Keratinocyte (primary cell): ENCODE measurements around the gene HLA-DPA1. TPM values are rescaled to one million over a fixed set of nuclear protein-coding genes. Genes with fewer than 3 reads are reported as not detected.

ENCODE experiments used
- DNase-seq: peaks from one replicate; pipeline ENCODE4 v3.0.0-alpha.2; 2011; ENCODE audit warnings: low read depth, missing footprints, low spot score
- FAIRE-seq: peaks from 2 replicates; lab custom pipeline; 2011; peaks lifted over from hg19 to GRCh38; lab: Jason Lieb, UNC
- H2AFZ ChIP-seq: 2 replicates; pipeline ENCODE4 v1.6.0; 2012; ENCODE audit warnings: low read length, control low read depth, inconsistent platforms; ENCODE audit not compliant: control insufficient read depth
- H3K27ac ChIP-seq: 2 replicates; pipeline ENCODE4 v1.5.1; 2011; ENCODE audit warnings: low read length; ENCODE audit not compliant: control insufficient read depth, insufficient read depth
- H3K27me3 ChIP-seq: 3 replicates; pipeline ENCODE4 v1.6.0; 2011; ENCODE audit warnings: low read length; ENCODE audit not compliant: control insufficient read depth, insufficient read depth; ENCODE audit errors: extremely low read depth
- H3K36me3 ChIP-seq, 2 experiments: 2 replicates in 1 of 2; 3 replicates in 1 of 2; pipeline ENCODE4 v1.5.1; 2011; ENCODE audit warnings: low read length in 2 of 2, mild to moderate bottlenecking in 1 of 2; ENCODE audit not compliant: control insufficient read depth in 2 of 2, insufficient read depth in 2 of 2; ENCODE audit errors: extremely low read depth in 1 of 2
- H3K4me1 ChIP-seq: 3 replicates; pipeline ENCODE4 v1.5.1; 2011; ENCODE audit warnings: low read length; ENCODE audit not compliant: control insufficient read depth, insufficient read depth; ENCODE audit errors: extremely low read depth
- H3K4me2 ChIP-seq: 3 replicates; pipeline ENCODE4 v1.6.0; 2011; ENCODE audit warnings: low read depth, low read length; ENCODE audit not compliant: control insufficient read depth, insufficient read depth; ENCODE audit errors: extremely low read depth
- H3K4me3 ChIP-seq, 3 experiments: fragments of 200-600 bp in 1 of 3; sonication (generic) in 1 of 3; 2 replicates in 2 of 3; 3 replicates in 1 of 3; pipeline ENCODE4 v1.5.1; 2011 to 2016; ENCODE audit warnings: low read length in 3 of 3, mild to moderate bottlenecking in 3 of 3, control low read depth in 2 of 3, inconsistent platforms in 1 of 3, low read depth in 1 of 3, mixed read lengths in 1 of 3, mixed run types in 1 of 3, moderate library complexity in 1 of 3; ENCODE audit not compliant: control insufficient read depth in 2 of 3, insufficient read depth in 2 of 3; ENCODE audit errors: extremely low read depth in 1 of 3
- H3K79me2 ChIP-seq: 2 replicates; pipeline ENCODE4 v1.6.0; 2012; ENCODE audit warnings: low read length; ENCODE audit not compliant: control insufficient read depth, insufficient read depth
- H3K9ac ChIP-seq: 3 replicates; pipeline ENCODE4 v1.6.0; 2011; ENCODE audit warnings: low read length; ENCODE audit not compliant: control insufficient read depth, insufficient read depth; ENCODE audit errors: extremely low read depth
- H3K9me1 ChIP-seq: 3 replicates; pipeline ENCODE4 v1.6.0; 2011; ENCODE audit warnings: low read length; ENCODE audit not compliant: control insufficient read depth, insufficient read depth; ENCODE audit errors: extremely low read depth
- H3K9me3 ChIP-seq: 2 replicates; pipeline ENCODE4 v1.5.1; 2012; ENCODE audit warnings: low read depth, low read length; ENCODE audit not compliant: control insufficient read depth
- H4K20me1 ChIP-seq: 3 replicates; pipeline ENCODE4 v1.6.0; 2011; ENCODE audit warnings: low read length; ENCODE audit not compliant: control insufficient read depth, insufficient read depth; ENCODE audit errors: extremely low read depth
- CTCF ChIP-seq, 3 experiments: IDR thresholded peaks in 1 of 3; conservative IDR thresholded peaks in 1 of 3; optimal IDR thresholded peaks in 1 of 3; 2 replicates in 2 of 3; 3 replicates in 1 of 3; pipeline versions ENCODE3 to v1.5.1; 2011; ENCODE audit warnings: low read length in 3 of 3, mild to moderate bottlenecking in 3 of 3, moderate library complexity in 2 of 3, control low read depth in 1 of 3, inconsistent platforms in 1 of 3; ENCODE audit not compliant: insufficient read depth in 2 of 3; ENCODE audit errors: extremely low read depth in 1 of 3
- EZH2 ChIP-seq: IDR thresholded peaks from one replicate; pipeline ENCODE4 v1.6.1; 2012; ENCODE audit warnings: inconsistent platforms, mild to moderate bottlenecking, low read length, moderate library complexity
- dilution Hi-C: fragments of 300-500 bp; cut with MboI; formaldehyde crosslinking; loops from one replicate; pipeline ENCODE4 v1.7.0; 2020; ENCODE audit warnings: low sequenced_read_pairs; ENCODE audit not compliant: extremely low pct_ligation_motif_present
- polyA plus RNA-seq, 5 experiments: library from polyadenylated mRNA; depleted of rRNA in 3 of 5; stranded (reverse) in 3 of 5; stranded (forward) in 1 of 5; unstranded in 1 of 5; fragments of >200 nt; gene quantifications; 1 replicate in 1 of 5; 2 replicates in 3 of 5; 3 replicates in 1 of 5; pipeline versions ENCODE4 v1.2.1 to v1.2.3, GENCODE V29; 2011 to 2012; ENCODE audit warnings: missing spikeins in 2 of 5, low read depth in 1 of 5, low replicate concordance in 1 of 5

The HLA-DPA1 gene
- polyA plus RNA-seq, 1 donor (not counting 4 experiments of a cell fraction or from before 2014, with no cell fraction given), result 0.09 TPM

GRCh38 chr6:33081098-33081824, 7.8 kb upstream of the HLA-DPA1 start:
- Histone ChIP-seq H3K4me1 (no peaks in the 10 kb centered on the region), H3K9me1 (no peaks in the 10 kb centered on the region), H3K27ac (no peak overlapping the region), H2AFZ (no peak overlapping the region), H3K79me2 (no peaks in the 10 kb centered on the region), H3K36me3 (no peaks in the 10 kb centered on the region), H3K9me3 (no peaks in the 10 kb centered on the region), H3K4me3 (no peak overlapping the region), H3K9ac (no peak overlapping the region), H4K20me1 (no peaks in the 10 kb centered on the region), H3K4me2 (no peak overlapping the region), H3K27me3 (peaks cover 62% of the 10 kb centered on the region)
- DNase-seq, result no peak
- dilution Hi-C loops, result no loop called here
- no peak for FAIRE-seq
- TF ChIP-seq EZH2, result no peak
- TF ChIP-seq CTCF (optimal IDR thresholded peaks at IDR 0.05 in 1 of 3, IDR thresholded peaks at IDR 0.05 in 1 of 3, conservative IDR thresholded peaks at IDR 0.05 in 1 of 3; ENCODE audit: extremely low read depth in 1 of 3, insufficient read depth in 2 of 3, low read length in 3 of 3), result no peak

- TF ChIP-seq EZH2 (no peak), CTCF (optimal IDR thresholded peaks at IDR 0.05 in 1 of 3, IDR thresholded peaks at IDR 0.05 in 1 of 3, conservative IDR thresholded peaks at IDR 0.05 in 1 of 3; ENCODE audit: extremely low read depth in 1 of 3, insufficient read depth in 2 of 3, low read length in 3 of 3) (no peak)
- peaks cover 54% of the 10 kb centered on the region for H3K27me3 ChIP-seq
- H3K4me2 ChIP-seq, result peak overlapping the region; percentile 41
- no peaks in the 10 kb centered on the region for H3K36me3 ChIP-seq
- H4K20me1 ChIP-seq, result no peaks in the 10 kb centered on the region
- DNase-seq (no peak), FAIRE-seq (no peak)
- dilution Hi-C loops, result no loop called here
- H3K9me3 ChIP-seq, result no peaks in the 10 kb centered on the region
- H3K9ac ChIP-seq, result no peak overlapping the region
- H3K79me2 ChIP-seq, result no peaks in the 10 kb centered on the region
- H3K4me1 ChIP-seq, result no peaks in the 10 kb centered on the region
- H2AFZ ChIP-seq, result no peak overlapping the region
- H3K27ac ChIP-seq, result no peak overlapping the region
- no peak overlapping the region for H3K4me3 ChIP-seq
- no peaks in the 10 kb centered on the region for H3K9me1 ChIP-seq
These were observed 7.0 kb upstream of the HLA-DPA1 start for GRCh38 chr6:33080127-33081089.
